ENCODE data around the gene ZNF160.
"Not testable (repeated sequence)": the region's sequence is repeated elsewhere in the genome, so short reads cannot be mapped to it uniquely, and the experiment has no call there.

Gene ZNF160

DNA sequence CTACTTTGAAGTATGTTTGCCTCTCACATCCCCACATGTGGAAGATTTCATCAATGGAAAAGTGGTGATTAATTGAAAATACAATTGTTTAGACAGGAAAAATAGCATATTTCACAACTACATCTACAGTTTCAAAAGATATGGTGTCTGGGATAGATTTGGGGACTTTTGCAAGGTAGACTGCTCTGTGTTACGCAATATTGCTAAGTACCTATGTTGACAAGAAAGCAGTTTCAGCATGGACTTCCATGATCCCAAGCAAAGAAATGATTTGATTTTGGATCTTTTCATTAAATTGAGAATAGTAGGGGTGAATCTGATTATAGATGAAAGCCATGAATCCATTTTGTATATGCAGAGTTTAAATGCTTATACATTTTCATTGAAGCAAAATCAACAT is 10.5 kb downstream of the ZNF160 start:
- DNase-seq (ENCODE audit: low read depth in 2 of 2), result no peak

DNA sequence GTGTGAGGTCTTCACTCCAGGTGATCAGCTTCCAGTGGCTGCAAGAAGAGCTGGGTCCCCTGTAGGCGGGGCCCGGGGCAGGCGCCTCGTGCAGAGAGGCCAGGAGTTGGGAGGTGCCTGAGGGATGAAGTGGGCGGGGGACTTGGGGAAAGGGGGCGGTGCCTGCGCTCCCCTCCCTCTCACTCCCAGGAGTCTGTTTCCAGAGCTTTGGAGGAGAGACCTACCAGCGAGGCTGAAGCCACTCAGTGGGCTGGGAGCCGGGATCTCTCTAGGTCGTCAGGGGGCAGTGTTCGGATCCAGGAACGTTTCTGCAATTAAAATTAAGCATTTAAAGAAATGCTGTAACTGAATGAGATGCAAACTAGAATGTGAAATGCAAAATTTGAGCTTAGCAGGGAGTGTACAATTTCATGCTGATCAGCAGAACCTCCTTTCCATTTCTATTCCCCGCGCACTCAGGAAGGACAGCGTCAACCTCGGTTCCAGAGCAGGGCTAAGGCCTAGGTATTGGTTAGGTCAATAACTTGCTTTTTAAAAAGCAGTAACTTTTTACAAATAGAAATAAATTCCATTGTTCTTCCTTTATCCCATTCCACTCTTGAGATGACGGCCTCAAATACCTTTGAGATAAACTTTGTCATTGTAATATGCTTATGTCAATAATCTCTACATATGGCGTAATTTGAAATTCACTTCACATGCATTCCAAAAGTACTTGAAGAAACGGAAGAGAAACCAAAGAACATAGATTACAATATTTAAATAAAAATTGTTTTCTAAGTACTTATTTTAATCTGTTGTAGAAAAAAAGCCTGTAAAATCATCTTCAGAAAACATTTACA is 11.6 kb downstream of the ZNF160 start:
- DNase-seq (ENCODE audit: low read depth in 2 of 2), result no peak

GRCh38 chr19:53088091-53088490 is 15.1 kb downstream of the ZNF160 start:
- DNase-seq (ENCODE audit: low read depth in 2 of 2), result no peak

DNA sequence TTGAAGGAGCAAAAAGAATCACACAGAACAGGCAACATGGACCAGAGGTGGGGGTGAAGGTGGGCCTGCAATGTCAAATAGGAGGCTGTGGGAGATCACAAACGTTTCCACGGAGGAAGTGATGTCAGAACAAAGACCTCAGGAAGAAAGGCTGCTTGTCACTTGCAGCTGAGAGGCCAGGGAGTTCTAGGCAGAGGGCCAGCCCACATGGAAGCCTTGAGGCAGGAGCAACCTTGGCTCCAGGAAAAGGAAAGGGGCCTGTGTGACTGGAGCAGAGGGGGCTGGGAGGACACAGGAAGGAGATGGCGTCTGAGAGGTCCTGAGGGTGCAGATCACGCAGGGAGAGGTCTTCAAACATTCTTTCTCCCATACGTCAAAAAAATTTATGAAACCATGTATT is 16.3 kb downstream of the ZNF160 start:
- DNase-seq (ENCODE audit: low read depth in 2 of 2), result no peak

- DNase-seq (ENCODE audit: low read depth in 2 of 2), result no peak
Observed at GRCh38 chr19:53085496-53085895, 17.7 kb downstream of the ZNF160 start.

DNA sequence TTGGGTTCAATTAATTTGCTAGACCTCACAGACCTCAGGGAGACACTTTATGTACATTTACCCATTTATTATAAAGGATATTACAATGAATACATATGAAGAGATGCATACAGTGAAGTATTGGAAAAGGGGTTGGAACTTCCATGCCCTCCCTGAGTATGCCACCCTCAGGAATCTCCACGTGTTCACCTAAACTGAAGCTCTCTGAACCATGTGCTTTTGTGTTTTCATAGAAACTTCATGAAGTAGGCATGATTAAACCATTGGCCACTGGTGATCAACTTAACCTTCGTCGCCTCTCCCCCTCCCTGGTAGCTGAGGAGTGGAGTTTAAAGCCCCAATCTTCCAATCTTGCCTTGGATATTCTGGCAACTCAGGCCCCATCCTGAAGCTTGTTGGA is 20.3 kb downstream of the ZNF160 start:
- DNase-seq (ENCODE audit: low read depth in 2 of 2), result no peak

DNA sequence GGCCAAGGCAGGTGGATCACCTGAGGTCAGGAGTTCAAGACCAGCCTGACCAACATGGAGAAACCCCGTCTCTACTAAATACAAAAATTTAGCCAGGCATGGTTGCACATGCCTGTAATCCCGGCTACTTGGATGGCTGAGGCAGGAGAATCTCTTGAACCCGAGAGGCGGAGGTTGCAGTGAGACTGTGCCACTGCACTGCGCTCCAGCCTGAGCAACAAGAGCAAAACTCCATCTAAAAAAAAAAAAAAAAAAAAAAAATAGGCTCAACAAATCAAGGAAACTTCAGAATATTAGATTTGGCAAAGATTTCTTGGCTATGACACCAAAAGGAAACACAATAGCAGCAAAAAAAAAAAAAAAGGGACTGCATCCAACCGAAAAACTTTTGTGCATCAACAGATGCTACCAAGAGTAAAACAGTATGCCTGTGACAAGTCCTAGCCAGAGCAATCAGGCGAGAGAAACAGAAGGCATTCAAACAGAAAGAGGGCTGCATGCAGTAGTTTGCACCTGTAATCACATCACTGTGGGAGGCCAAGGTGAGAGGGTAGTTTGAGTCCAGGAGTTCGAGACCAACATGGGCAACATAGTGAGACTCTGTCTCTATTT is 23.8 kb downstream of the ZNF160 start:
- DNase-seq (ENCODE audit: low read depth in 2 of 2), result no peak

DNA sequence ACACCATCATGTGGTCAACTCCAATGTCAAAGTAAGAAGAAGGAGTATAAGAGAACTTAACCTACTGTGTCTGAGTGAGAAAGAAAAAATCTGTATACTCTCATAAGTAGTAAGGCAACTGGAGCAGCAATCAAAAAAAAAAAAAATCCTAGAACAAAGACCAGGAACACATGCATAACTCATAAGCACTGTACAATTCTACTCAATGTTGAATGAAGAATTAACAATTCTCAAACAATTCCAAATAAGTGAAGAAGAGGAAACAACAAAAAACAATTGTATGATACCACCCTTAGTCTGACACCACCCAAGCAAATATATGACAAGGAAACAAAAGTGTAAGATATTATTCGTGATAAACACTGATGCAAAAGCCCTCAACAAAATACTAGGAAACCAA is 24.6 kb downstream of the ZNF160 start:
- no peak for DNase-seq (ENCODE audit: low read depth in 2 of 2)

- no peak for DNase-seq (ENCODE audit: low read depth in 2 of 2)
Observed at GRCh38 chr19:53076984-53077383, 26.2 kb downstream of the ZNF160 start.

GRCh38 chr19:53068834-53069233 is 34.4 kb downstream of the ZNF160 start:
- no peak for DNase-seq (ENCODE audit: low read depth in 2 of 2)

DNA sequence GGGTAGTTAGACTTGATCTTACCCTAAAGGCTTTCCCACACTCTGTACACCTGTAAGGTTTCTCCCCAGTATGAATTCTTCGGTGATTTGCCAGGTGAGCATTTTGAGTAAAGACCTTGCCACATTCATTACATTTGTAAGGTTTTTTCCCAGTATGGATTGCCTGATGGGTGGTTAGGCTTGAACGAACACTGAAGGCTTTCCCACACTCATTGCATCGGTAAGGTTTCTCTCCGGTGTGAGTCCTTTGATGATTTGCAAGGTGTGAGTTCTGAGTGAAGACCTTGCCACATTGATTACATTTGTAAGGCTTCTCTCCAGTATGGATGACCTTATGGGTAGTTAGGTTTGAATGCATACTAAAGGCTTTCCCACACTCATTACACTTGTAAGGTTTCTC is 35.0 kb downstream of the ZNF160 start:
- DNase-seq (ENCODE audit: low read depth in 2 of 2), result no peak

DNA sequence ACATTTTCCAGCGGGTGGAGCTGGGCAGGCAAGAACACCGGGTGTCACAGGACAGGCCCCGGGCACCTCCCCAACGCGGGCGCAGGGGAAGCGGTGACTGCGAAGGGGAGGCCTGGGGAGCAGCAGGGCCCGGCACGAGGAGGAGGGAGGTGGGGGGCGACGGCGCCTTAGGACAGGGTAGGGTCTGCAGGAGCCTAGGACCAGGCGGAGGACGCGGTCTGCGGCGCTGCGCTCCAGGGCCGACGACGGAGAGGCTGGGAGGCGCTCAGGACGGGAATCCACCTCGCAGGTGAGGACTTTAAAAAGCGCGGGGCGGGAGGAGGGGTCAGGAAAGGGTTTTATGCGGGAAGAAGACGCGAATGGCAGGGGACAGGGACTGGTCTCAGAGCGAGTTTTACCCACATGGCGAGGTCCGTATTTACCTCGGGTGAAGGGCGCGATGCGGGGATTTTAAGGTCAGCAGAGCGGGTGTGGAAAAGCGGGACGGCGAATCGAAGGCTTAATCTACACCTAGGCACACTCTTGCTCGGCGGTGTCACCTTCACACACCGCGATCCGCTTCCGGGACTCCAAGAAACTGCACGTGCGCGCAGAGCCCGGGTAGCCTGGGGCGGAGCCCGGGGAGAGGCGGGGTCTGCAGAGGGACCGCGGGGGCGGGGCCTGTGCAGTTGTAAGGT is 45.2 kb downstream of the ZNF160 start:
- no peak for DNase-seq (ENCODE audit: low read depth in 2 of 2)

DNA sequence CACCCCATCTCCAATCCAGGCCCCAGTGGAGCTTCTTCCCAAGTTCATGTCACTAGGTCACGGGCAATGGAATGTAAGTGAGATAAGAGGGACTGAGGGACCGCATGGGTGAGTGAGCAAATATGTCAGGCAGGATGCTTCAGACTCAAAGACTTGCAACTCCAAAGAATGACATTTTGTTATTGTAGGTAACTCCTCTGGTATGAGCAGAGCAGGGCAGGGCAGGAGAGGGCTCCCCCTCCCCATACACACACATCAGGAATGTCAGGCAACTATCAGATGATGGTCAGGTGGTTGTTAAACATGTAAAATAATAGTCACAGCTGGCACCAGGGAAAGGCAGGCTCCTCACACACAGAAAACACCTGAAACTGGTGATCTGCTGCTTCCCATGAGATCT is 48.1 kb downstream of the ZNF160 start:
- DNase-seq (ENCODE audit: low read depth in 2 of 2), result no peak

GRCh38 chr19:53047379-53047778 is 55.8 kb downstream of the ZNF160 start:
- DNase-seq (ENCODE audit: low read depth in 2 of 2), result no peak

DNA sequence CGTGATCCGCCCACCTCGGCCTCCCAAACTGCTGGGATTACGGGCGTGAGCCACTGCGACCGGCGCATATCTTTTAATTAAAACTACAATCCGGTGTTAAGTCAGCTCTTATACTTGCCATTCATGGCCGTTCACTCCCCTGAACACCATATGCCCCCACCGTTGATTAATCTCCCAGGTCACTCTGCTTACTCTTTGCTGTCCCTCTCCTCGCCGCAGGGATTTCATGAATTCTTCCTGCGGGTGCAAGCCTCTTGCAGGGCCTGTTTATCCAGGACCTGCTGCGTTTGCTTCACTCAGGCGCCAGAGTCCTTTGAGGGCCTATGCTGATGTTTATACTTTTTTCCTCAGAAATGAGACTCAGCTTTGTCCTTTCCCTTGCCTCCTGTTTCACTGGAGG is 57.7 kb downstream of the ZNF160 start:
- DNase-seq (ENCODE audit: low read depth in 2 of 2), result no peak

DNA sequence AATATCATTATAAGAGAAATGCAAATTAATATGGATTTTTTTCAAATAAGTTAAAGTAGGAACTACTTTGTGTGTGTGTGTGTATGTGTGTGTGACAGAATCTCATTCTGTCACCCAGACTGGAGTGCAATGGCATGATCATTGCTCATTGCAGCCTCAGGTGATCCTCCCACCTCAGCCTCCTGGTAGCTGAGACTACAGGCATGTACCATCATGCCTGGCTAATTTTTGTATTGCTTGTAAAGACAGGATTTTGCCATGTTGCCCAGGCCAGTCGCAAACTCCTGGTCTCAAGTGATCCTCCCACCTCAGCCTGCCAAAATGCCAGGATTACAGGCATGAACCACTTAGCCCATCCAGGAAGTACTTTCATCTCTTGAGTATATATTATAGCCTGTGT is 61.9 kb downstream of the ZNF160 start:
- no peak for DNase-seq (ENCODE audit: low read depth in 2 of 2)

GRCh38 chr19:53037101-53038097 is 65.8 kb downstream of the ZNF160 start:
- DNase-seq (ENCODE audit: low read depth in 2 of 2), result no peak

DNA sequence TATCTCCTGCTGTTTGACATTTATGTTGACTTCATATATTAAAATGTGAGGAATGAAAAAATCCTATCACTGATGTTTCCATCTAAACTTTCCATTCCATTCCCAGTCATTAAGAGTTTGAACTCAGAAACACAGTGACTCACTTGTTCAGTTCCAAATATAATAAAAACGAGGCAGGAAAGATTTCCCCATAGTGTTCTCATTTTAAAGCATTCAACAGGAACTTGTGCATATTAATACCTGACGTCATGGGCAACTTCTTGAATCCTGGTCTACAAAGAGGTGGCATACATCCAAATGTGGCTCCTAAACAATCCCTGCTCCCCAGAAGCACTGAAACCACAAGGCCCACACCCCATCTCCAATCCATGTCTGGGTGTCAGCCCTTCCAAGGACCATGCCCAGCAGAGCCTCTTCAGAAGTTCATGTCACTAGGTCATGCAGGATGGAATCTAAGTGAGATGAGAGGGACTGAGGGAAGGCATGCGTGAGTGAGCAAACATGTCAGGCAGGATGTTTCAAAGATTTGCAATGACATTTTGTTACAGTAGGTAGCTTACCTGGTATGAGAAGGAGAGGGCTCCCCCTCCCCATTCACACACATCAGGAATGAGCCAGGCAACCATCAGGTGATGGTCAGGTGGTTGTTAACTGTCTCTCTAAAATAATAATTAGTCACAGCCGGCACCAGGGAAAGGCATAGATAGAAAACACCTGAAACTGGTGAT is 68.1 kb downstream of the ZNF160 start:
- DNase-seq (ENCODE audit: low read depth in 2 of 2), result no peak

DNA sequence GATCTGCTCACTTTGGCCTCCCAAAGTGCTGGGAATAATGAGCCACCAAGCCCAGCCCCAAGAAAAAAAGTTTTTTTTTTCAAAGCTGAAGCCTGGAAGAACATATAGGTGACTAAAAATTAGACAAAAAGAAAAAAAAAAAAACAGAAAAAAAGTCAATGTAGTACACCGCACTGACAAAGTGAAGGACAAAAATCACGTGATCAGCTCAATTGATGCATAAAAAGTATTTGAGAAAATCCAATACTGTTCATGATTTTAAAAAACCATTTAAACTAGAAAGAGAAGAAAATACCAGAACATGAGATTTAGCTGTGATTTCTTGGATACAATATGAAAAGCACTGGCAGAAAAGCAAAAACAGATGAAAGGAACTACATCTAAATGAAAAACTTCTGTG is 69.2 kb downstream of the ZNF160 start:
- DNase-seq (ENCODE audit: low read depth in 2 of 2), result no peak

GRCh38 chr19:53028306-53028705 is 74.9 kb downstream of the ZNF160 start:
- not testable (repeated sequence) for DNase-seq (ENCODE audit: low read depth in 2 of 2)

DNA sequence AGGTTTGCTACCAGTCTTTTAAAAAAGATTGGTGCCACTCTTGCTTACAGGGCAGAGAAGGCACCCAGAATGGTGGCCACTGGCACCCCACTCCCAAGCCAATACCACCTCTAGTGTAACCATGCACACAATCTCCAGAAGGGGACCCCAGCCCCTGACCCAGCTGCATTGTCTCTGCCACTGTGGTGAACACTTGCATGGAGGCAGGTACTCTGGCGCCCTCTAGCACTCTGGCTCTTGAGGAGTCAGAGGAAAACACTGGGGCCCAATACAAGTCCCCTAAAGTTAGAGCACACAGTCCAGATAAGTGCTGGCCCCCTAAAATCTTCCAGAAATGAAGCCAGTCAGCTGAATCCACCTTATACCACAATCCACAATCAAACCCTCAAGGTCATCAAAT is 83.5 kb downstream of the ZNF160 start:
- no peak for DNase-seq (ENCODE audit: low read depth in 2 of 2)

All from stimulated activated CD8-positive, alpha-beta memory T cell treated with anti-CD3 and anti-CD28 coated beads, Interleukin-7, amount 100 ng/mL, for 1 hour (primary cell).